ENCODE measurements around the gene C1GALT1C1L.

Gene C1GALT1C1L

GRCh38 chr2:43676322-43677050 is at the start of gene C1GALT1C1L:
Gene C1GALT1C1L, minus strand, starts transcription at chr2:43676429. Its CDS starts 107 bp downstream, at chr2:43676322.
- Histone ChIP-seq H4K20me1 (ENCODE audit: control insufficient read depth, insufficient read depth, low read depth, low read length) (no peaks in the 10 kb centered on the region), H3K9me3 (ENCODE audit: control insufficient read depth, insufficient read depth, low read length) (no peaks in the 10 kb centered on the region), H3K4me2 (ENCODE audit: low read length) (no peak within 1 kb of the TSS), H3K4me1 (ENCODE audit: control insufficient read depth, low read length) (no peaks in the 10 kb centered on the region), H3K4me3 (ENCODE audit: low read length) (no peak within 1 kb of the TSS), H3K79me2 (ENCODE audit: control insufficient read depth, low read length) (no peaks in the 10 kb centered on the region), H3K27me3 (ENCODE audit: control insufficient read depth, low read length) (peaks cover 3% of the 10 kb centered on the region; the same call in 1 of the 2 replicates), H3K27ac (ENCODE audit: low read depth, low read length) (no peak within 1 kb of the TSS), H3K36me3 (ENCODE audit: control insufficient read depth, low read length) (no peaks in the 10 kb centered on the region), H3K9me2 (replicated peaks; ENCODE audit: control insufficient read depth, low read length) (no peaks in the 10 kb centered on the region), H3F3A (ENCODE audit: control insufficient read depth, insufficient read depth) (no peaks in the 10 kb centered on the region)
- TF ChIP-seq CTCF (IDR thresholded peaks at IDR 0.05; ENCODE audit: low read depth, low read length, poor library complexity, severe bottlenecking), result no peak
- TF ChIP-seq EZH2phosphoT487 (IDR thresholded peaks at IDR 0.05; ENCODE audit: borderline replicate concordance, low read length), result no peak

- Histone ChIP-seq H3K9me2 (replicated peaks; ENCODE audit: control insufficient read depth, low read length) (no peaks in the 10 kb centered on the region), H3K9me3 (ENCODE audit: control insufficient read depth, insufficient read depth, low read length) (no peaks in the 10 kb centered on the region), H3F3A (ENCODE audit: control insufficient read depth, insufficient read depth) (no peaks in the 10 kb centered on the region), H3K4me3 (ENCODE audit: low read length) (no peak overlapping the region), H3K27me3 (ENCODE audit: control insufficient read depth, low read length) (no peaks in the 10 kb centered on the region), H3K79me2 (ENCODE audit: control insufficient read depth, low read length) (no peaks in the 10 kb centered on the region), H4K20me1 (ENCODE audit: control insufficient read depth, insufficient read depth, low read depth, low read length) (no peaks in the 10 kb centered on the region), H3K4me2 (ENCODE audit: low read length) (no peak overlapping the region), H3K36me3 (ENCODE audit: control insufficient read depth, low read length) (no peaks in the 10 kb centered on the region), H3K27ac (ENCODE audit: low read depth, low read length) (no peak overlapping the region), H3K4me1 (ENCODE audit: control insufficient read depth, low read length) (peaks cover 4% of the 10 kb centered on the region; the same call in 1 of the 2 replicates)
- TF ChIP-seq CTCF (IDR thresholded peaks at IDR 0.05; ENCODE audit: low read depth, low read length, poor library complexity, severe bottlenecking) (no peak), EZH2phosphoT487 (IDR thresholded peaks at IDR 0.05; ENCODE audit: borderline replicate concordance, low read length) (no peak)
Observed at GRCh38 chr2:43725711-43726246, 49.5 kb upstream of the C1GALT1C1L start.

GRCh38 chr2:43724728-43725526 is 48.7 kb upstream of the C1GALT1C1L start:
- no peaks in the 10 kb centered on the region for H4K20me1 ChIP-seq (ENCODE audit: control insufficient read depth, insufficient read depth, low read depth, low read length)
- no peaks in the 10 kb centered on the region for H3K36me3 ChIP-seq (ENCODE audit: control insufficient read depth, low read length)

More at GRCh38 chr2:43724728-43725526, 48.7 kb upstream of the C1GALT1C1L start:
- no peak for TF ChIP-seq EZH2phosphoT487 (IDR thresholded peaks at IDR 0.05; ENCODE audit: borderline replicate concordance, low read length)
- TF ChIP-seq CTCF (IDR thresholded peaks at IDR 0.05; ENCODE audit: low read depth, low read length, poor library complexity, severe bottlenecking), result no peak
- Histone ChIP-seq H3K9me3 (ENCODE audit: control insufficient read depth, insufficient read depth, low read length) (no peaks in the 10 kb centered on the region), H3K4me2 (ENCODE audit: low read length) (no peak overlapping the region), H3K27me3 (ENCODE audit: control insufficient read depth, low read length) (no peaks in the 10 kb centered on the region), H3K4me3 (ENCODE audit: low read length) (no peak overlapping the region), H3K27ac (ENCODE audit: low read depth, low read length) (no peak overlapping the region), H3K79me2 (ENCODE audit: control insufficient read depth, low read length) (no peaks in the 10 kb centered on the region), H3F3A (ENCODE audit: control insufficient read depth, insufficient read depth) (no peaks in the 10 kb centered on the region), H3K9me2 (replicated peaks; ENCODE audit: control insufficient read depth, low read length) (no peaks in the 10 kb centered on the region), H3K4me1 (ENCODE audit: control insufficient read depth, low read length) (peaks cover 5% of the 10 kb centered on the region; the same call in 1 of the 2 replicates)

Data from DOHH2 (cell line).